PFSK-1 (cell line): ENCODE measurements around the gene DLGAP1.

ENCODE experiments used
- FOXP2 ChIP-seq: optimal IDR thresholded peaks from 2 replicates; pipeline ENCODE3; 2011; ENCODE audit warnings: borderline replicate concordance, control low read depth, inconsistent platforms; ENCODE audit not compliant: insufficient read depth; ENCODE audit errors: extremely low read length, extremely low read depth
- POLR2AphosphoS5 ChIP-seq: IDR thresholded peaks from 2 replicates; pipeline ENCODE4 v1.6.1; 2012; ENCODE audit warnings: low read depth, mild to moderate bottlenecking, control low read depth, low read length, moderate library complexity
- REST ChIP-seq, 2 experiments: IDR thresholded peaks; 2 replicates each; pipeline versions ENCODE4 v1.6.1 to v1.8.0; 2011 to 2012; ENCODE audit warnings: low read depth in 2 of 2, low read length in 2 of 2, control low read depth in 1 of 2, inconsistent platforms in 1 of 2, mild to moderate bottlenecking in 1 of 2, moderate library complexity in 1 of 2; ENCODE audit not compliant: insufficient read depth in 1 of 2
- SIN3A ChIP-seq: IDR thresholded peaks from 2 replicates; pipeline ENCODE4 v1.6.1; 2012; ENCODE audit warnings: mild to moderate bottlenecking, low read length, moderate library complexity, borderline replicate concordance; ENCODE audit not compliant: insufficient read depth
- TAF1 ChIP-seq: IDR thresholded peaks from 2 replicates; pipeline ENCODE4 v1.6.1; 2012; ENCODE audit warnings: low read length, control low read depth, borderline replicate concordance; ENCODE audit not compliant: insufficient read depth

The DLGAP1 gene

GRCh38 chr18:3839581-3839981, 615.5 kb downstream of the DLGAP1 start:
- TF ChIP-seq TAF1 = no peak
- TF ChIP-seq REST (IDR thresholded peaks at IDR 0.05; ENCODE audit: insufficient read depth in 1 of 2, low read depth in 2 of 2, low read length in 2 of 2) = no peak
- TF ChIP-seq FOXP2 = no peak
- TF ChIP-seq POLR2AphosphoS5 = no peak
- TF ChIP-seq SIN3A = no peak

- TF ChIP-seq POLR2AphosphoS5 (no peak), REST (IDR thresholded peaks at IDR 0.05; ENCODE audit: insufficient read depth in 1 of 2, low read depth in 2 of 2, low read length in 2 of 2) (no peak), SIN3A (no peak), FOXP2 (no peak), TAF1 (no peak)
Measured at GRCh38 chr18:3836483-3837335, 618.4 kb downstream of the DLGAP1 start.

GRCh38 chr18:3832025-3832638, 623.0 kb downstream of the DLGAP1 start:
- TF ChIP-seq POLR2AphosphoS5 = no peak
- no peak for TF ChIP-seq TAF1

- TF ChIP-seq TAF1 (no peak), POLR2AphosphoS5 (no peak), REST (IDR thresholded peaks at IDR 0.05; ENCODE audit: insufficient read depth in 1 of 2, low read depth in 2 of 2, low read length in 2 of 2) (no peak), SIN3A (no peak), FOXP2 (no peak)
Measured at GRCh38 chr18:3830604-3831003, 624.5 kb downstream of the DLGAP1 start.

GRCh38 chr18:3827236-3827845, 627.8 kb downstream of the DLGAP1 start:
- TF ChIP-seq TAF1 = no peak
- TF ChIP-seq SIN3A = no peak
- no peak for TF ChIP-seq FOXP2
- no peak for TF ChIP-seq POLR2AphosphoS5
- TF ChIP-seq REST (IDR thresholded peaks at IDR 0.05; ENCODE audit: insufficient read depth in 1 of 2, low read depth in 2 of 2, low read length in 2 of 2) = no peak
